GM12878 (cell line): ENCODE results near the gene HMCN1. TPM values are rescaled to one million over a fixed set of nuclear protein-coding genes. Genes with fewer than 3 reads are reported as not detected.

Experiments used
- ATAC-seq: fragments of 200-7000 bp; cut with Tn5 transposase; 3 replicates; pipeline ENCODE4 v1.9.1; 2020; ENCODE audit warnings: mild to moderate bottlenecking, moderate library complexity
- BruUV-seq: library from RNA; stranded (reverse); fragments of 400-500 nt; replicated peaks from 2 replicates; lab custom pipeline; 2021; lab: Mats Ljungman, UMichigan
- CTCF ChIA-PET: fragments of 300-600 bp; sonication (Branson Sonifier 250); formaldehyde crosslinking; extraction: SDS; loops from one replicate; lab custom pipeline; 2021; ENCODE audit warnings: inconsistent platforms; lab: Yijun Ruan, JAX
- POLR2A ChIA-PET: fragments of 350-600 bp; formaldehyde crosslinking; extraction: SDS; loops from one replicate; lab custom pipeline; 2021; ENCODE audit warnings: inconsistent platforms; lab: Charles Lee
- RAD21 ChIA-PET: fragments of 300-600 bp; sonication (Branson Sonifier 250); formaldehyde crosslinking; loops from one replicate; lab custom pipeline; 2023; ENCODE audit warnings: antibody characterized with exemption; ENCODE audit not compliant: unreplicated experiment; lab: Charles Lee
- SMC1A ChIA-PET: fragments of 300-600 bp; sonication (Branson Sonifier 250); formaldehyde crosslinking; loops from one replicate; lab custom pipeline; 2023; ENCODE audit not compliant: unreplicated experiment, uncharacterized antibody; lab: Charles Lee
- DNase-seq: peaks from one replicate; pipeline ENCODE4 v3.0.0-alpha.2; 2011; ENCODE audit warnings: low read depth, low spot score
- FAIRE-seq: peaks from 3 replicates; lab custom pipeline; 2011; peaks lifted over from hg19 to GRCh38; lab: Jason Lieb, UNC
- H2AFZ ChIP-seq: 2 replicates; pipeline ENCODE4 v1.6.0; 2011; ENCODE audit warnings: low read depth, low read length, control low read depth; ENCODE audit not compliant: control insufficient read depth
- H3K27ac ChIP-seq: 2 replicates; pipeline ENCODE4 v1.5.1; 2011; ENCODE audit warnings: control low read depth; ENCODE audit not compliant: control insufficient read depth, insufficient read depth
- H3K27me3 ChIP-seq, 2 experiments: replicated peaks in 1 of 2; 2 replicates each; pipeline versions ENCODE4 v1.6.0 to v1.6.1; 2011; ENCODE audit warnings: low read length in 1 of 2; ENCODE audit not compliant: control insufficient read depth in 2 of 2, insufficient read depth in 2 of 2
- H3K36me3 ChIP-seq, 2 experiments: 2 replicates each; pipeline ENCODE4 v1.5.1; 2011; ENCODE audit warnings: low read length in 1 of 2; ENCODE audit not compliant: control insufficient read depth in 2 of 2, insufficient read depth in 2 of 2
- H3K4me1 ChIP-seq: 2 replicates; pipeline ENCODE4 v1.6.1; 2011; ENCODE audit warnings: mild to moderate bottlenecking, low read length, moderate library complexity, mixed read lengths; ENCODE audit not compliant: control insufficient read depth, insufficient read depth
- H3K4me2 ChIP-seq: 2 replicates; pipeline ENCODE4 v1.6.0; 2011; ENCODE audit warnings: control low read depth; ENCODE audit not compliant: control insufficient read depth, insufficient read depth
- H3K4me3 ChIP-seq: fragments of 200-600 bp; sonication (generic); 2 replicates; pipeline ENCODE4 v1.5.1; 2016
- H3K79me2 ChIP-seq: 2 replicates; pipeline ENCODE4 v1.6.0; 2011; ENCODE audit warnings: low read length; ENCODE audit not compliant: control insufficient read depth, insufficient read depth
- H3K9ac ChIP-seq: 2 replicates; pipeline ENCODE4 v1.8.0; 2011; ENCODE audit warnings: low read length, control low read depth, mixed read lengths; ENCODE audit not compliant: control insufficient read depth, insufficient read depth
- H3K9me3 ChIP-seq: replicated peaks from 3 replicates; pipeline ENCODE4 v1.5.1; 2011; ENCODE audit warnings: mild to moderate bottlenecking, low read length; ENCODE audit not compliant: control insufficient read depth, insufficient read depth
- H4K20me1 ChIP-seq: 2 replicates; pipeline ENCODE4 v1.6.0; 2011; ENCODE audit not compliant: control insufficient read depth, insufficient read depth
- HCFC1 ChIP-seq: fragments of 150-350 bp; IDR thresholded peaks from 2 replicates; pipeline ENCODE4 v1.6.1; 2014; ENCODE audit warnings: low read length
- JUNB ChIP-seq: IDR thresholded peaks from 2 replicates; pipeline ENCODE4 v1.6.1; 2016; ENCODE audit warnings: antibody characterized with exemption, mild to moderate bottlenecking
- JUND ChIP-seq: IDR thresholded peaks from 2 replicates; pipeline ENCODE4 v1.6.1; 2012; ENCODE audit warnings: low read depth, mild to moderate bottlenecking, low read length, improper control_type of control experiment, moderate library complexity
- KAT2A ChIP-seq: conservative IDR thresholded peaks from 2 replicates; pipeline ENCODE4 v1.6.1; 2011; ENCODE audit warnings: low read depth, low read length; ENCODE audit not compliant: control insufficient read depth
- MXI1 ChIP-seq: fragments of 150-350 bp; IDR thresholded peaks from 2 replicates; pipeline ENCODE4 v1.6.1; 2011; ENCODE audit warnings: low read depth, mild to moderate bottlenecking, inconsistent platforms, low read length, improper control_type of control experiment
- MYB ChIP-seq: fragments of 150-350 bp; IDR thresholded peaks from 2 replicates; pipeline ENCODE4 v1.6.1; 2014; ENCODE audit warnings: mild to moderate bottlenecking, low read depth, low read length, borderline replicate concordance
- NFYA ChIP-seq: IDR thresholded peaks from 2 replicates; pipeline ENCODE4 v1.6.1; 2011; ENCODE audit warnings: low read depth, mild to moderate bottlenecking, low read length, improper control_type of control experiment, borderline replicate concordance
- NFYB ChIP-seq: IDR thresholded peaks from 2 replicates; pipeline ENCODE4 v1.6.1; 2011; ENCODE audit warnings: low read depth, mild to moderate bottlenecking, low read length, improper control_type of control experiment, moderate library complexity; ENCODE audit not compliant: insufficient read depth
- SIN3A ChIP-seq: IDR thresholded peaks from 2 replicates; pipeline ENCODE4 v1.6.1; 2012; ENCODE audit warnings: low read depth, low read length, improper control_type of control experiment
- SIX5 ChIP-seq: IDR thresholded peaks from 2 replicates; pipeline ENCODE4 v1.6.1; 2011; ENCODE audit warnings: mild to moderate bottlenecking, low read depth, low read length, moderate library complexity; ENCODE audit not compliant: severe bottlenecking
- SP1 ChIP-seq: IDR thresholded peaks from one replicate; pipeline ENCODE4 v1.6.1; 2011; ENCODE audit warnings: low read depth, low read length
- SPI1 ChIP-seq: IDR thresholded peaks from 2 replicates; pipeline ENCODE4 v1.6.1; 2011; ENCODE audit warnings: low read depth, mild to moderate bottlenecking, low read length, moderate library complexity, borderline replicate concordance; ENCODE audit not compliant: insufficient read depth
- TCF12 ChIP-seq: IDR thresholded peaks from 2 replicates; pipeline ENCODE4 v1.6.1; 2011; ENCODE audit warnings: low read depth, mild to moderate bottlenecking, low read length
- WRNIP1 ChIP-seq: IDR thresholded peaks from 2 replicates; pipeline ENCODE4 v1.6.1; 2011; ENCODE audit warnings: low read depth, low read length, improper control_type of control experiment, borderline replicate concordance
- ZZZ3 ChIP-seq: IDR thresholded peaks from 2 replicates; pipeline ENCODE4 v1.6.1; 2011; ENCODE audit warnings: low read depth; ENCODE audit not compliant: control insufficient read depth, insufficient read length
- in situ Hi-C: fragments of 300-500 bp; cut with MboI; formaldehyde crosslinking; loops from 9 replicates; pipeline ENCODE4 v1.14.3; 2018; ENCODE audit warnings: mixed read lengths
- intact Hi-C: fragments of 100-400 bp; cut with micrococcal nuclease; formaldehyde crosslinking; loops from one replicate; pipeline ENCODE4 v1.14.2; 2022; ENCODE audit not compliant: unreplicated experiment
- polyA plus RNA-seq, 11 experiments: library from polyadenylated mRNA; depleted of rRNA in 4 of 11; unstranded in 6 of 11; stranded (reverse) in 5 of 11; fragments of >200 nt; fragmentation: Nextera tagmentation in 4 of 11; fragmentation: Illumina TruSeq in 1 of 11; extraction: Ambion mirVana in 4 of 11; extraction: Trizol in 1 of 11; gene quantifications; 1 replicate in 1 of 11; 2 replicates in 10 of 11; pipeline versions ENCODE4 v1.2.1 to v1.2.3, GENCODE V29; 2011 to 2016; ENCODE audit warnings: inconsistent platforms in 2 of 11, missing spikeins in 2 of 11, low read depth in 1 of 11
- total RNA-seq, 4 experiments: library from RNA; depleted of rRNA in 3 of 4; stranded (reverse); fragments of >200 nt in 3 of 4; fragmentation: Illumina TruSeq in 1 of 4; extraction: Trizol in 1 of 4; gene quantifications; 2 replicates each; pipeline versions ENCODE4 v1.2.1 to v1.2.3, GENCODE V29; 2013 to 2021

Gene HMCN1
- total and polyA plus RNA-seq, 10 of the 15 experiments (the other 5 are each of a cell fraction or from before 2014, with no cell fraction given), result under 0.01 to 0.07 TPM; not detected in 8

DNA sequence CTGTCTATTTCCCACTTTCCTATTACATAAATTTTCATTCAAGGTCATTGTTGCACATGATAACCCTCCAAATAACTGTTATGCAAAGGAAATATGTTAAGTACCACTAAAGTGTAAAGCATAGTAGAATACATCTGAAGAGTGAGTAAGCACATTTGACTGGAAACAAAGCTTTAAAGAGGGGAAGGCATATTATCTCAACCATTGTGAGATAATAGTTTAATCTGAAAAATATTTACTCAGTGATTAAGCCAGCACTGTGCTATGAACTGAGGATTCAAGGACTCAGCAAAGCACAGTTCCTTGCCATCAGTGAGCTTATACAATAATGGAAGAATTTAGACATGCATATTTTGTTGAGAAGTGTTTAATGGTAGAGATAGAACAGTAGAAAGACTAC lies 127.4 kb downstream of the HMCN1 start:
- BruUV-seq, result no TSS peak
- ChIA-PET RAD21 (no interaction called here), POLR2A (no interaction called here), SMC1A (no interaction called here), CTCF (no interaction called here)
- no peaks in the 10 kb centered on the region for H3K27me3 ChIP-seq
- intact Hi-C loops (no loop called here), in situ Hi-C loops (no loop called here)
- H2AFZ ChIP-seq, result no peak overlapping the region
- H3K9me3 ChIP-seq, result no peaks in the 10 kb centered on the region
- no peaks in the 10 kb centered on the region for H3K36me3 ChIP-seq
- H3K4me3 ChIP-seq, result no peak overlapping the region
- TF ChIP-seq NFYB (no peak), SP1 (no peak), KAT2A (no peak), ZZZ3 (no peak), HCFC1 (no peak), SIN3A (no peak), MXI1 (no peak), TCF12 (no peak), SIX5 (no peak), MYB (no peak), WRNIP1 (no peak), JUND (no peak), NFYA (no peak), SPI1 (no peak), JUNB (no peak)
- no peak overlapping the region for H3K9ac ChIP-seq
- ATAC-seq (no peak), FAIRE-seq (no peak), DNase-seq (no peak)
- no peak overlapping the region for H3K4me2 ChIP-seq
- H3K27ac ChIP-seq, result no peak overlapping the region
- no peaks in the 10 kb centered on the region for H3K4me1 ChIP-seq
- H4K20me1 ChIP-seq, result no peaks in the 10 kb centered on the region
- H3K79me2 ChIP-seq, result no peaks in the 10 kb centered on the region
